Ovary (tissue), 9 donors: Measurements from ENCODE around the gene MIER2. TPM values are rescaled to one million over a fixed set of nuclear protein-coding genes. Genes with fewer than 3 reads are reported as not detected.

Experiments used
- DNase-seq, 5 donors: peaks; one replicate each; pipeline ENCODE4 v3.0.0-alpha.2; 2019 to 2020
- H3K27ac ChIP-seq, 2 donors: fragments of 200-600 bp; one replicate each; pipeline versions ENCODE4 v1.5.1 to v1.8.0; 2019 to 2022
- H3K27me3 ChIP-seq: fragments of 200-600 bp; one replicate; pipeline ENCODE4 v1.8.0; 2022
- H3K36me3 ChIP-seq: fragments of 200-600 bp; sonication (generic); one replicate; pipeline ENCODE4 v1.5.1; 2019
- H3K4me1 ChIP-seq: one replicate; pipeline ENCODE4 v1.8.1; 2013; ENCODE audit warnings: mild to moderate bottlenecking, moderate library complexity; ENCODE audit not compliant: insufficient read depth
- H3K4me3 ChIP-seq: fragments of 200-600 bp; sonication (generic); one replicate; pipeline ENCODE4 v1.5.1; 2017
- H3K9me3 ChIP-seq, 2 donors: fragments of 200-600 bp in 1 of 2; sonication (generic) in 1 of 2; one replicate each; pipeline versions ENCODE4 v1.5.1 to v1.8.1; 2013 to 2019; ENCODE audit warnings: mild to moderate bottlenecking in 1 of 2, moderate library complexity in 1 of 2
- CTCF ChIP-seq, 3 donors: fragments of 450-650 bp in 2 of 3; fragments of 200-600 bp in 1 of 3; IDR thresholded peaks; one replicate each; pipeline versions ENCODE4 v1.5.1 to v1.8.0; 2016 to 2022; ENCODE audit warnings: antibody characterized with exemption in 3 of 3, mild to moderate bottlenecking in 1 of 3
- EP300 ChIP-seq: sonication (generic); formaldehyde crosslinking; IDR thresholded peaks from one replicate; pipeline ENCODE4 v1.6.1; 2017; ENCODE audit warnings: antibody characterized with exemption
- POLR2A ChIP-seq: fragments of 450-650 bp; IDR thresholded peaks from one replicate; pipeline ENCODE4 v1.6.1; 2017; ENCODE audit warnings: antibody characterized with exemption, mild to moderate bottlenecking, moderate library complexity
- WGBS, 3 donors: extraction: QIAGEN DNeasy Blood & Tissue Kit in 1 of 3; methylation state at CpG; one replicate each; pipeline versions ENCODE4 v1.1.5 to v1.1.7; 2013 to 2017; 5-methylcytosine and 5-hydroxymethylcytosine counted together
- intact Hi-C, 4 donors: fragments of 100-400 bp; cut with DNase I; formaldehyde crosslinking; loops; one replicate each; pipeline versions ENCODE4 v1.11.0 to v1.15.1; 2022 to 2023
- polyA plus RNA-seq, 2 donors: library from polyadenylated mRNA; stranded (reverse); fragments of 200-250 nt in 1 of 2; fragments of 350-450 nt in 1 of 2; fragmentation: Illumina TruSeq in 1 of 2; extraction: RNeasy Lipid Tissue Mini Kit (QIAGEN cat#74804) in 1 of 2; gene quantifications; one replicate each; pipeline ENCODE4 v1.2.3, GENCODE V29; 2013 to 2014
- total RNA-seq, 7 donors: library from RNA; depleted of rRNA in 2 of 7; stranded (reverse); fragments of >200 nt in 2 of 7; fragmentation: NEBNext Ultra II Directional in 3 of 7; extraction: Animal tissue kit (Norgen Biotek cat#: 25700) in 3 of 7; gene quantifications; one replicate each; pipeline versions ENCODE4 v1.1.0 to v1.2.4, GENCODE V29; 2016 to 2023
- donor health status: DM: no; HTN: no; CAD: no; lungs with moderate emphysema.
- donor health status: DM: no; HTN: no; CAD: no.
- donor health status: Bipolar disorder and iron deficiency.
- donor health status: DM: yes; HTN: yes; CAD: no.
- donor health status: DM: no; HTN: no; CAD: no.
- donor health status: DM: yes; HTN: yes; CAD: no.

MIER2 gene
- total and polyA plus RNA-seq, 9 donors, result 9.8 to 29.6 (median 21.7) TPM

- 29 to 38% (median 36%) methylated on average over 21 of the region's 21 CpGs for WGBS, 3 donors
- Histone ChIP-seq H3K4me3 (no peak overlapping the region), H3K4me1 (no peaks in the 10 kb centered on the region), H3K27me3 (no peaks in the 10 kb centered on the region), H3K9me3 (no peaks in the 10 kb centered on the region), H3K36me3 (no peaks in the 10 kb centered on the region), H3K27ac (no peak overlapping the region)
- intact Hi-C loops, result no loop called here
- no peak for DNase-seq
- TF ChIP-seq CTCF (IDR thresholded peaks at IDR 0.05) (no peak), EP300 (no peak), POLR2A (no peak)
These were observed 66.9 kb downstream of the MIER2 start for GRCh38 chr19:277581-278165.

- 66 to 81% (median 72%) methylated on average over 7 of the region's 7 CpGs for WGBS, 3 donors
- intact Hi-C loops, result no loop called here
- Histone ChIP-seq H3K9me3 (no peaks in the 10 kb centered on the region), H3K4me3 (no peak overlapping the region), H3K27ac (no peak overlapping the region), H3K27me3 (no peaks in the 10 kb centered on the region), H3K36me3 (no peaks in the 10 kb centered on the region), H3K4me1 (no peaks in the 10 kb centered on the region)
- no peak for DNase-seq
- TF ChIP-seq POLR2A (no peak), EP300 (no peak), CTCF (IDR thresholded peaks at IDR 0.05) (no peak)
These were observed 67.5 kb downstream of the MIER2 start for GRCh38 chr19:277131-277530.

- Histone ChIP-seq H3K4me1 (no peaks in the 10 kb centered on the region), H3K27me3 (no peaks in the 10 kb centered on the region), H3K9me3 (no peaks in the 10 kb centered on the region), H3K36me3 (no peaks in the 10 kb centered on the region), H3K4me3 (no peak overlapping the region), H3K27ac (no peak overlapping the region)
- intact Hi-C loops, result no loop called here
- 84 to 86% (median 86%) methylated on average over 19 of the region's 19 CpGs for WGBS, 3 donors
- TF ChIP-seq CTCF (IDR thresholded peaks at IDR 0.05), result no peak
- no peak for DNase-seq
These were observed 68.5 kb downstream of the MIER2 start for GRCh38 chr19:275958-276646.

- H3K9me3 ChIP-seq, result no peaks in the 10 kb centered on the region
- no peak for DNase-seq
- 83 to 91% (median 86%) methylated on average over 9 of the region's 9 CpGs for WGBS, 3 donors
- no peaks in the 10 kb centered on the region for H3K4me1 ChIP-seq
- TF ChIP-seq CTCF (IDR thresholded peaks at IDR 0.05) (no peak), POLR2A (no peak), EP300 (no peak)
- no peak overlapping the region for H3K27ac ChIP-seq
- no peaks in the 10 kb centered on the region for H3K36me3 ChIP-seq
- intact Hi-C loops, result no loop called here
- no peaks in the 10 kb centered on the region for H3K27me3 ChIP-seq
- H3K4me3 ChIP-seq, result no peak overlapping the region
These were observed 69.6 kb downstream of the MIER2 start for GRCh38 chr19:275000-275399.
